ENCODE results near the gene SYCE3. TPM values are rescaled to one million over a fixed set of nuclear protein-coding genes. Genes with fewer than 3 reads are reported as not detected.

SYCE3 gene
- total RNA-seq, 1 donor from 2014 or later, result not detected

GRCh38 chr22:50505776-50506610, 56.7 kb downstream of the SYCE3 start:
- no peaks in the 10 kb centered on the region for H3K27me3 ChIP-seq
- H3K27ac Mint-ChIP-seq, result no peak overlapping the region
- peaks cover 16% of the 10 kb centered on the region for H3K4me1 ChIP-seq
- H3K9me3 ChIP-seq (ENCODE audit: low read depth), result no peaks in the 10 kb centered on the region
- no peak overlapping the region for H3K9ac ChIP-seq
- H3F3A ChIP-seq (ENCODE audit: low read depth), result peaks cover 6% of the 10 kb centered on the region
- H3K27me3 Mint-ChIP-seq (ENCODE audit: insufficient read depth, low read depth), result no peaks in the 10 kb centered on the region
- H3K79me2 ChIP-seq (ENCODE audit: low read depth), result peaks cover 33% of the 10 kb centered on the region
- no peak overlapping the region for H3K27ac ChIP-seq
- H3K9me3 Mint-ChIP-seq, result no peaks in the 10 kb centered on the region
- H3K4me2 ChIP-seq, result peak overlapping the region; percentile 98
- peak overlapping the region; percentile 97 for H3K4me3 Mint-ChIP-seq
- H2AFZ ChIP-seq (replicated peaks), result no peak overlapping the region
- no peak for TF ChIP-seq EZH2phosphoT487 (IDR thresholded peaks at IDR 0.05)
- no peak for TF ChIP-seq EZH2 (IDR thresholded peaks at IDR 0.05)
- H3K36me3 Mint-ChIP-seq, result peaks cover 2% of the 10 kb centered on the region
- DNase-seq (ENCODE audit: low spot score), result no peak
- peak overlapping the region; percentile 72 for H3K4me3 ChIP-seq
- H3K36me3 ChIP-seq, result no peaks in the 10 kb centered on the region
- peaks cover 25% of the 10 kb centered on the region for H4K20me1 ChIP-seq (ENCODE audit: low read depth)
- peaks cover 11% of the 10 kb centered on the region for H3K4me1 Mint-ChIP-seq

- H3K79me2 ChIP-seq (ENCODE audit: low read depth), result peaks cover 27% of the 10 kb centered on the region
- Mint-ChIP-seq H3K4me3 (no peak overlapping the region), H3K4me1 (peaks cover 11% of the 10 kb centered on the region), H3K27ac (no peak overlapping the region), H3K9me3 (no peaks in the 10 kb centered on the region), H3K27me3 (ENCODE audit: insufficient read depth, low read depth) (no peaks in the 10 kb centered on the region), H3K36me3 (peaks cover 4% of the 10 kb centered on the region)
- H4K20me1 ChIP-seq (ENCODE audit: low read depth), result peaks cover 25% of the 10 kb centered on the region
- DNase-seq (ENCODE audit: low spot score), result no peak
- TF ChIP-seq EZH2 (IDR thresholded peaks at IDR 0.05), result no peak
- TF ChIP-seq CTCF (IDR thresholded peaks at IDR 0.05), result no peak
- no peak for TF ChIP-seq EZH2phosphoT487 (IDR thresholded peaks at IDR 0.05)
- H3K27me3 ChIP-seq, result no peaks in the 10 kb centered on the region
- H3K27ac ChIP-seq, result no peak overlapping the region
- H3K36me3 ChIP-seq, result no peaks in the 10 kb centered on the region
- no peak overlapping the region for H3K9ac ChIP-seq
- H2AFZ ChIP-seq (replicated peaks), result no peak overlapping the region
- peaks cover 6% of the 10 kb centered on the region for H3F3A ChIP-seq (ENCODE audit: low read depth)
- H3K4me1 ChIP-seq, result peaks cover 16% of the 10 kb centered on the region
- no peak overlapping the region for H3K4me3 ChIP-seq
- H3K9me3 ChIP-seq (ENCODE audit: low read depth), result no peaks in the 10 kb centered on the region
- H3K4me2 ChIP-seq, result no peak overlapping the region
These were observed 57.4 kb downstream of the SYCE3 start for GRCh38 chr22:50505276-50505775.

GRCh38 chr22:50504369-50505211, 58.1 kb downstream of the SYCE3 start:
- Histone ChIP-seq H3K4me3 (no peak overlapping the region), H3K27ac (no peak overlapping the region), H3K79me2 (ENCODE audit: low read depth) (peaks cover 19% of the 10 kb centered on the region), H3F3A (ENCODE audit: low read depth) (peaks cover 6% of the 10 kb centered on the region), H3K9me3 (ENCODE audit: low read depth) (no peaks in the 10 kb centered on the region), H3K9ac (no peak overlapping the region), H3K4me2 (no peak overlapping the region), H2AFZ (replicated peaks) (no peak overlapping the region), H3K4me1 (peaks cover 16% of the 10 kb centered on the region), H3K36me3 (no peaks in the 10 kb centered on the region), H4K20me1 (ENCODE audit: low read depth) (peaks cover 23% of the 10 kb centered on the region), H3K27me3 (no peaks in the 10 kb centered on the region)
- Mint-ChIP-seq H3K36me3 (peaks cover 4% of the 10 kb centered on the region), H3K27ac (no peak overlapping the region), H3K4me1 (peaks cover 9% of the 10 kb centered on the region), H3K4me3 (no peak overlapping the region), H3K9me3 (no peaks in the 10 kb centered on the region), H3K27me3 (ENCODE audit: insufficient read depth, low read depth) (no peaks in the 10 kb centered on the region)
- DNase-seq (ENCODE audit: low spot score), result no peak
- no peak for TF ChIP-seq EZH2 (IDR thresholded peaks at IDR 0.05)
- no peak for TF ChIP-seq EZH2phosphoT487 (IDR thresholded peaks at IDR 0.05)
- TF ChIP-seq CTCF (IDR thresholded peaks at IDR 0.05), result no peak
